AG08396 (cell line): ENCODE data around the gene PCDHGB2.
A peak's percentile ranks its signal among the peaks of the same experiment; 100 is the strongest.
"Not testable (repeated sequence)": the region's sequence is repeated elsewhere in the genome, so short reads cannot be mapped to it uniquely, and the experiment has no call there.

Experiments
- DNase-seq: peaks from one replicate; pipeline ENCODE4 v3.0.0; 2012; ENCODE audit warnings: low spot score, mixed read lengths

Gene PCDHGB2

DNA sequence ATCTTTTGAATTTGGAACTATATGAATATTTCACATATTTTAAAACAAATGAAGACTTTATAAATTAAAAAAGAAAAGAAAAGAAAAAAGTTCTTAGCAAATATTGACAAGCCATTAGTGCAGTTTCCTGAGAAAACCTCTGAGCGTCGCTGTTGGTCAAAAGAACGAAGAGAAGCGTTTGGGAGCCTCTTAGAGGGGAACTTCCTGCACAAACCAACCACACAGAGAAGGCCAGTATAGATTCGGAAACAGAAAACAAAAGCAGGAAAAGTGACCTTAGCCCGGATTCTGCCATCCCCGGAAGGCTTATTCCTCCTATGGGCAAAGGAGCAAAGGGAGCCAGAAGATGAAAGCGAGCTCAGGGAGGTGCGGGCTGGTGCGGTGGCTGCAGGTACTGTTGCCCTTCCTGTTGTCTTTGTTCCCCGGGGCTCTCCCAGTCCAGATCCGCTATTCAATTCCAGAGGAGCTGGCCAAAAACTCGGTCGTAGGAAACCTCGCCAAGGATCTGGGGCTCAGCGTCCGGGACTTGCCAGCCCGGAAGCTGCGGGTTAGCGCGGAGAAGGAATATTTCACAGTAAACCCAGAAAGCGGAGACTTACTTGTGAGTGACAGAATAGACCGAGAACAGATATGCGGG is at the start of gene PCDHGB2:
TSS of gene PCDHGB2 (plus strand) at position 205 of the 637 bp plus-strand sequence. CDS start at position 347, 142 bp downstream.
- peak; percentile 67 for DNase-seq

DNA sequence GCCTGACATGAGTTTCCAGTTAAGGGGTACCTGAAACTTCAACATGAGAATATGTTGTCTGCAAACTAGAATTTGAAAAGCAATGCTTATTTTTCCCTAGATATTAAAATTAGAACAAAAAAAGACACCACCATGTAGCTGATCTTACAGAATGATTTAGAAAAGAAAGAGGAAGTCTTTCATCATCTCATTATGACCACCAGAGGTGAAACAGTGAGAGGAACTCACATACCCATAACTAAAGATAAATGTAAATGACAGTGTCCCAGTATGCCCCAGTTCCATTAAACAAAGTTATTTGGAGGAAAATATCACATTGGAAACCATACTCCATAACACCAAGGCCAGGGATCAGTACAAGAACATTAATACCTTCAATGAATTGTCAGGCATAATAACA is 46.1 kb upstream of the PCDHGB2 start:
- DNase-seq, result no peak

DNA sequence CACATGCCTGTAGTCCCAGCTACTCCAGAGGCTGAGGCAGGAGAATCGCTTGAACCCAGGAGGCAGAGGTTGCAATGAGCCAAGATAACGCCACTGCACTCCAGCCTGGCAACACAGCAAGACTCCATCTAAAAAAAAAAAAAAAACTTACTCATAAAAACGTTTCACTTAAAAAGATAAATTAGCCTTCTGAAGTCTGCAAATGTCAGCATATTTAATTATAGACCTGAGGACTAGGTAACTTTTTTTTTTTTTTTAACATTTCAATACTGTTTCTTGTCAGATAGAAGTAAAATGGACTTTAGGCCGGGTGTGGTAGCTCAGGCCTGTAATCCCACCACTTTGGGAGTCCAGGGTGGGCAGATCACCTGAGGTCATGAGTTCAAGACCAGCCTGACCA is 42.8 kb upstream of the PCDHGB2 start:
- not testable (repeated sequence) for DNase-seq

DNA sequence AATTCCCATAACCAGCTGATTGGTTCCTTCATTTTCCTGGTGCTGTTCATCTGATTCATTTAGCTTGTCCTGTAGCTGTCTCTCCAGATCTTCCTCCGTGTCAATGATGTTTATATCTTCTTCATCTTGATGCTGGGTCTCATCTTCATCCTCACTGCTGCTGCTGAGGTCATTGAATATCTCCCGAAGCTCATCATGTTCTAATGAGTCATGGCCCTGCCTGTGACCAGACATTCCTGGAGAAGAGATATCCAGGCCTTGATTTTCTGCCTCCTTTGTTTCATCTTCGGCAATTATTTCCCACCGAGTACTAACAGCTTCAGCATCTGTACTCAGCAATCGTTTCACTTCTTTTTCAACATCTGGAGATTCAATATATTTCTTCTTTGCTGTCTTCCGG is 40.6 kb upstream of the PCDHGB2 start:
- DNase-seq, result no peak

DNA sequence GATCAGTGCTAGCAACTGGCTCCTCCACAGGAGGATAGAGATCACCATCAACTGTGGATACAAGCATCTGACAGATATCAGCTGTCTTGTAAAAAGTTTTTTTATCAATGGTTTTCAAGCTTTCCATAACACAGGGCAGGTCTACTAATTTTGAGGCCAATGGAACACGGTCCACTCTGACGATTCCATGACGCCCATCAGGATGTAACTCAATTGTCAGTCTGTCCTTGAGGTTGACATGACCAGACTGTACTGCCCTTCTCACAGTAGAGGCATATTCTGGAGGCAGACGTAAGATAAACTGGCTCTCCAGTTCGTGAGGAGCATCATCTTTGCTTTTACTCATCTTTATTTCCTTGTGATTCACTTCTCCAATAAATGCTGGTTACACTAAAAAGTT is 40.1 kb upstream of the PCDHGB2 start:
- no peak for DNase-seq

DNA sequence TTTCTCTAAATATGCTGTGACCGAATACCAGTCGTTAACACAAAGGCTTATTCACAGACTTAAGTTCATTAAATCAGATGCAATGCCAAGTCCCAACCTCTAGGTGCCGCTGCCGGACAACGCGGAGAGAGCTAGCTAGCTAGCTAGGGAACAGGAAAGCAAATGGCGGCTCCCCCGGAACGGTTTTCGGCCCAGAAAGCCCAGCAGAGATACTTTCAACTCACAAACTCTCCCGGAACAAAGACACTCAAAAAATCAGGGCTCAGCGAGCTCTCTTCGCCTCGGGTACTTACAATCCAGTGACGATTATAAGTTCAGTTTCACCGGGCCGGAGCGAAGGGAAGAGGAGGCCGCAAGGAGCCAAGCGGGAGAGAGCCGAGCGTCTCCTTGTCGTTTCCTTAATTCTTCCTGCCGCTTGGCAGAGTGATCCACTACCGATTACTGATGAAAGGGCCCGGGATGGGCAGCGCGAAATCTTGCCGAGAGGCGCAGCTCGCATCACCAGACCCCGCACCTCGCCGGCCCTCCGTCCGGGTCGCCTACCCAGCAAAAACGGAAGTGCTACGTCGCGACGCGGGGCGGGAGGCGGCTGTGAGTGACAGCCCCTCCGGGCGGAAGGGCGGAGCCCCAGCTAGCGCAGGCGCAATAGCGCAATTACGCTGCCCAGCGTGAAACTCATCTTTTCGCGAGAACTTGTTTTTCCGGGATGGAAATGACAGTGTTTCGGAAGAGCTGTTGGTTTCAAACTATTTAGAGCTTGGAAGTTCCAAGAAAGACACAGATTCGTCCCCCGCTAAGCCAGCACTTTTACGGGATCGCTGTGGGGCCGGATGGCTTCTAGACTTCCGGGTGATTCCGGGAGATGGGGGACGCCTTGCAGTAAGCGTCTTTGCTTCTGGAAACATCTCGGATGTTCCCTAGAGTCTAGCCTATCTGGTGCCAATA is 39.3 kb upstream of the PCDHGB2 start, which contains the start of gene TAF7:
TSS of gene TAF7 (minus strand) at position 560 of the 945 bp plus-strand sequence. CDS start 740 bp downstream, outside the sequence.
- DNase-seq, result peak; percentile 97

DNA sequence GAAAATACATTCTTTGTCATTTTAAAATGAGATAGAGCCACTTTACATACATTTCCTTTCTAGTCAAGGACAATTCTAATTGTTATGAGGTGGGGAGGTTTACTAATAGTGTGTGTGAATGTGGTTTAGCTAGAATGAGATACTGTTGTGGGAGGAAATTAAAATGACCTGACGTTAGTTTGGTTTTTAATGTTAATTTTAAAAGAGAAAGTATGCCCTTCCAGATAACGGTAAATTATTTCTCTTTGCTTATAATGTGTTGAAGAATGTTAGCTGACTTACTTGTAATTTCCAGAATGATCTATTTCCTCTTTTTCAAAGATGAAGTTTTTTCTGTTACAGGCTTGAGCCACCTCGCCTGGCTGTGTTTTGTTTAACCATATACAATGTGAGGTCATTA is 37.5 kb upstream of the PCDHGB2 start:
- DNase-seq, result no peak

DNA sequence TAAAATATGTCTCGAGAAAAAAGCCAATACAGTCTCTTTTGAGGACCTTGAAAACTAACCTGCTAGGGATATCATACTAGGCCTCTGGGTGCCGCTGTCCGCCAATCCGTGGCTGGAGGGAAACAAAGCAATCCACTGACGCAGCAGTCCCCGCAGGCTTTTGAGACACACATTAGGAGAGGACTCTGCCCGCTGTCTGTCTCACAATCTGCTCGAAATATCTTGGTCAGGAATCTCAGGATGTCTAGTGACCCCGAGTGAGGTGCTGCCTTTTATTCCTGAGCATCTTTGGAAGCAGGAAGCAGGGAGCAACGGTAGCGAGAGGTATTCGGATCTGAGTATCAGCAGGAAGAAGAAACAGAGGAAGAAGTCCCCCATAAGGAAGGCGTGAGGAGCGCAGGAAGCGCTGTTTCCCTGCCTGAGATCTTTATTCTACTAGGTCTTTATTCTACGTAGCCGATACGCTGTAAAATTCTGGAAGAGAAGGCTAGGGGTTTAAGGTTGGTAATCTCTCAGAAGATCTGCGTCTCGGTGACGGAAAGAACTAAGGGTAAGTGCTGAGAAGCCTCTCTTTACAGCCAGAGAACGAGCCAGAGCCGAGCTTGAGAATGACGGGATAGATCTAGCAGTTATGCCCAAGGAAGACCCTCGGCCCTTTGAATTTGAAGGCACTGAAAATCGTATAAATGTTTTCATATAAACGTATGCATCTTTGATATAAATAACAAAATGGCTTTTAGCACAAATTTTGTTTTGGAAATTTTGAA is 33.5 kb upstream of the PCDHGB2 start:
- peak; percentile 83 for DNase-seq

DNA sequence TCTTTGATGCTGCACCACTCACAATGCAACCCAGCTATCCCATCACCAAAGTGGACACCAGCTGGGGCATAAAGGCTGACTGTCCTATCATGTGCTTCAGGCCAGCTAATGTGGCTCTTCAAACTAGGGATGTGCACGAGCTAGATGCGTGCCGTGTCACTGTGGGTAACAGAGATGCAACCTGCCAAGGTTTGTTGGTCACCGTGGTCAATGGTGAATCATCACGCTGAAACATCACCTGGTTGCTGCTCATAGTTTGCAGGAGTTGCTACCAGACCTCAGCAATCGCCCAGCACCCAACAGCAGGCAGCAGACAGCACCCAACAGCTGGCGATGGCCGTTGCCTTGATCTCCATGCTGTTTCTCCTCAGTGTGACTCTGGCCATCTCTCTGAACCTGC is 31.6 kb upstream of the PCDHGB2 start:
- DNase-seq, result no peak

DNA sequence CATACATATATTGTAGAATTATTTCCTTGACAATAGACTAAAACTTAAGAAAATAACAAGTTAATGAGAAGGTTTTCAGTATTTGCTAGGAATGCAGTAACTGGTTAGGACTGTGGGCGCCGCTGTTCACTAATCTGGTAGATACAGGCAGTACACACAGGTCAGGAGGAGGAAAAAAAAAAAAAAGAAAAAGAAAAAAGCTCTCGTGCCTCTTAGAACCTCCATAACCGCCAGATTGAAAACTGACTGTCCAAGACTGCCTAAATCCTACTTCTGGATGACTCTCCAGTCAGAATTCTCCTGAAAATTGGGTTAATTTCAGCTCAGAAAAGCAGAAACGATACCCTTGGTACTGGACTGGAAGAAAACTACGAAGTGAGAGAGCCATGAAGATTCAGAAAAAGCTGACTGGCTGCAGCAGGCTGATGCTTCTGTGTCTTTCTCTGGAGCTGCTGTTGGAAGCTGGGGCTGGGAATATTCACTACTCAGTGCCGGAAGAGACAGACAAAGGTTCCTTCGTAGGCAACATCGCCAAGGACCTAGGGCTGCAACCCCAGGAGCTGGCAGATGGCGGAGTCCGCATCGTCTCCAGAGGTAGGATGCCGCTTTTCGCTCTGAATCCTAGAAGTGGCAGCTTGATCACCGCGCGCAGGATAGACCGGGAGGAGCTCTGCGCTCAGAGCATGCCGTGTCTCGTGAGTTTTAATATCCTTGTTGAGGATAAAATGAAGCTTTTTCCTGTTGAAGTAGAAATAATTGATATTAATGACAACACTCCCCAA is 29.3 kb upstream of the PCDHGB2 start, which contains the start of gene PCDHGA1:
TSS of gene PCDHGA1 (plus strand) at position 216 of the 782 bp plus-strand sequence.
- peak; percentile 67 for DNase-seq

DNA sequence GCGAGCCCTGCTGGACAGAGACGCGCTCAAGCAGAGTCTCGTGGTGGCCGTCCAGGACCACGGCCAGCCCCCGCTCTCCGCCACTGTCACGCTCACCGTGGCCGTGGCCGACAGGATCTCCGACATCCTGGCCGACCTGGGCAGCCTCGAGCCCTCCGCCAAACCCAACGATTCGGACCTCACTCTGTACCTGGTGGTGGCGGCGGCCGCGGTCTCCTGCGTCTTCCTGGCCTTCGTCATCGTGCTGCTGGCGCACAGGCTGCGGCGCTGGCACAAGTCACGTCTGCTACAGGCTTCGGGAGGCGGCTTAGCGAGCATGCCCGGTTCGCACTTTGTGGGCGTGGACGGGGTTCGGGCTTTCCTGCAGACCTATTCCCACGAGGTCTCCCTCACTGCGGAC is 27.2 kb upstream of the PCDHGB2 start:
- not testable (repeated sequence) for DNase-seq

DNA sequence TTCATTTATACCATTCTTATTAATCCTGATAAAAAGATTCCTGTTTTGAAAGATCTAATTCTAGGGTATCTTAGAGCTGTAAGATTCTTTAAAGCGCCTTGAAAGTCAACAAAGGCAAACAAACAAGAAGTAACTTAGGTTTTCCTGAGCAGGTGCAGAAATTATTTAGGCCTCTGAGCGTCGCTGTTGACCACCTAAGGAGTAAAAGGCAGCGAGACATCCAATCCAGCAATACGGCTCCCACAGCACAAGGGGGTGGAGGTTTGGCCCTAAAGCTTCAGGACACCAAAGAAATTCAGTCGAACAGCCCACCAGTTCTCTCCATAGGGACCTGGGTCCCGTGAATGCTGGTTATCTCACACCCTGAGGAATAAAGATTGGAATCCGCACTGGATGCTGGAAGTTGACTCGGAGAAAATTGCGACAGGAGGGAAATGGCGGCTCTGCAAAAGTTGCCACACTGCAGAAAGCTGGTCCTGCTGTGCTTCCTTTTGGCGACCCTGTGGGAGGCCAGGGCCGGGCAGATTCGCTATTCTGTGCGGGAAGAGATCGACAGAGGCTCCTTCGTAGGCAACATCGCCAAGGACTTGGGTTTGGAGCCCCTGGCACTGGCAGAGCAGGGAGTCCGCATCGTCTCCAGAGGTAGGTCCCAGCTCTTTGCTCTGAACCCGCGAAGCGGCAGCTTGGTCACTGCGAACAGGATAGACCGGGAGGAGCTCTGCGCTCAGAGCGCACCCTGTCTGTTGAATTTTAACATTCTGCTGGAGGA is 21.1 kb upstream of the PCDHGB2 start, which contains the start of gene PCDHGA2:
TSS of gene PCDHGA2 (plus strand) at position 223 of the 769 bp plus-strand sequence.
- DNase-seq, result peak; percentile 74

DNA sequence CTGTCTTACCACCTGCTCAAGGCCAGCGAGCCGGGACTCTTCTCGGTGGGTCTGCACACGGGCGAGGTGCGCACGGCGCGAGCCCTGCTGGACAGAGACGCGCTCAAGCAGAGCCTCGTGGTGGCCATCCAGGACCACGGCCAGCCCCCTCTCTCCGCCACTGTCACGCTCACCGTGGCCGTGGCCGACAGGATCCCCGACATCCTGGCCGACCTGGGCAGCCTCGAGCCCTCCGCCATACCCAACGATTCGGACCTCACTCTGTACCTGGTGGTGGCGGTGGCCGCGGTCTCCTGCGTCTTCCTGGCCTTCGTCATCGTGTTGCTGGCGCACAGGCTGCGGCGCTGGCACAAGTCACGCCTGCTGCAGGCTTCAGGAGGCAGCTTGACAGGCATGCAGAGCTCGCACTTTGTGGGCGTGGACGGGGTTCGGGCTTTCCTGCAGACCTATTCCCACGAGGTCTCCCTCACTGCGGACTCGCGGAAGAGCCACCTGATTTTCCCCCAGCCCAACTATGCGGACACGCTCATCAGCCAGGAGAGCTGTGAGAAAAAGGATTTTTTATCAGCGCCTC is 18.9 kb upstream of the PCDHGB2 start:
- not testable (repeated sequence) for DNase-seq

DNA sequence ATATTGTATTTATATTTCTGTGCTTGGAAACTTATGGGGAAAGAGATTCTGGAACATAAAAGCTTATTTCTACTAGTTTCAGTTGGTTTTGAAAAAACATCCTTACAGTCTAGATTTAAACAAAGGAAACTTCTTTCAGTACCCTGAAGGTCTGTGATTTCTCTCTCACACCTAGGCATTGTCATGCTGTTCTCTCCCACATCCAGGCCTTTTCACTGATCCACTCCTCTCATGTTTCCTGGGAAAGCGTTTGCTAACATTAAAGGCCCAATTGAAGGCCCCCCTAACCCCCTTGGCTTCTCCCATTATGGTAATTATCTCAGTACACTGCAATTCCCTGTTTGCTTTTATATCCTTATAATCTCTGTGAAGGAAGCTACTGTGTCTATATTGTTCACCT is 17.0 kb upstream of the PCDHGB2 start:
- no peak for DNase-seq

DNA sequence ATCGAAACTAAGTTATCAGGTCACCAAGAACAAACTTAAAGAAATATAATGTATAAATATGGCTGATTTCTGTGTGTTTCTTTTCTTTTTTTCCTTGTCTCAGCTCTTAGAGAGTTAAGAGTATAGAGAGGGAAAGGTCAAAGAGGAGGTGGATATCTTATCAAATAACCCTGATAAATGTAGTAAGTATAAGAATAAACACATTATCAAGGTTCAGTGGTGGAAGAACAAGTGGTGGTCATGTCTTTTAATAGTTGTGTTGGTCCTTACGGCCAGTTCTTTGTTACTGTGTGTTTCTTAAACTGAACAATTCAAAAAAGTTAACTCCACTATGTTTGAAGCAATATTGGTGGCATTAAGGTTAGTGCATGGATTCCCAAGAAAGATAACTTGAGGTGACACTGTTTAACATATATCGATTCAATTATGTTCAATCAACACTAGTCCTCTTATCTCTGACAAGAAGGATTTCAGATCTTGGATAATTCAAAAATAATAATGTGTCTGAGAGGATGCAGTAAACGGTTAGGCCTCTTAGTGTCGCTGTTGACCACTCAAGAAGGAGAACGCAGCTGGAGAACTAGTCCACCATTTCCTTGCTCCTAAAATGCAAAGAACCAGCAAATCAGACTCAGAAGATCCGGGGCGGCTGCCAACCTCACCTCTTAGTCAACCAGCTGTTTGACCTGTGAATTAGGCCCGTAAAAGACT is 16.4 kb upstream of the PCDHGB2 start, which contains the start of gene PCDHGA3:
TSS of gene PCDHGA3 (plus strand) at position 588 of the 711 bp plus-strand sequence. CDS start 205 bp downstream, outside the sequence.
- DNase-seq, result peak; percentile 67

DNA sequence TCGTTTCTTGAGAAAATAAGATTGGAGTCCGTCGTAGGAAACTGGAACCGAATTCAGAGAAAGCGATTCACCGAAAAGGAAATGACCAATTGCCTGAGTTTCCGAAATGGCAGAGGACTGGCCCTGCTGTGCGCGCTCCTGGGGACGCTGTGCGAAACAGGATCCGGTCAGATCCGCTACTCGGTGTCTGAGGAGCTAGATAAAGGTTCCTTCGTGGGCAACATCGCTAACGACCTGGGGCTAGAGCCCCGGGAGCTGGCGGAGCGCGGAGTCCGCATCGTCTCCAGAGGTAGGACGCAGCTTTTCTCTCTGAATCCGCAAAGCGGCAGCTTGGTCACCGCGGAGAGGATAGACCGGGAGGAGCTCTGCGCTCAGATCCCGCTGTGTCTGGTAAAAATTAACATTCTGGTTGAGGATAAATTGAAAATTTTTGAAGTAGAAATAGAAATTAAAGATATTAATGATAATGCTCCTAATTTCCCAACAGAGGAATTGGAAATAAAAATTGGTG is 15.8 kb upstream of the PCDHGB2 start:
- no peak for DNase-seq

DNA sequence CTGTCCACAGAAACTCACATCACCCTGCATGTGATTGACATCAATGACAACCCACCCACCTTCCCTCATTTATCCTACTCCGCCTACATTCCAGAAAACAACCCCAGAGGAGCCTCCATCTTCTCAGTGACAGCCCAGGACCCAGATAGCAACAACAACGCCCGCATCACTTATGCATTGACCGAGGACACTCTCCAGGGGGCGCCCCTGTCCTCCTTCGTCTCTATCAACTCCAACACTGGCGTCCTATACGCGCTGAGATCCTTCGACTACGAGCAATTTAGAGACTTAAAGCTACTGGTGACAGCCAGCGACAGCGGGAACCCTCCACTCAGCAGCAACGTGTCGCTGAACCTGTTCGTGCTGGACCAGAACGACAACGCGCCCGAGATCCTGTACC is 14.5 kb upstream of the PCDHGB2 start:
- no peak for DNase-seq

DNA sequence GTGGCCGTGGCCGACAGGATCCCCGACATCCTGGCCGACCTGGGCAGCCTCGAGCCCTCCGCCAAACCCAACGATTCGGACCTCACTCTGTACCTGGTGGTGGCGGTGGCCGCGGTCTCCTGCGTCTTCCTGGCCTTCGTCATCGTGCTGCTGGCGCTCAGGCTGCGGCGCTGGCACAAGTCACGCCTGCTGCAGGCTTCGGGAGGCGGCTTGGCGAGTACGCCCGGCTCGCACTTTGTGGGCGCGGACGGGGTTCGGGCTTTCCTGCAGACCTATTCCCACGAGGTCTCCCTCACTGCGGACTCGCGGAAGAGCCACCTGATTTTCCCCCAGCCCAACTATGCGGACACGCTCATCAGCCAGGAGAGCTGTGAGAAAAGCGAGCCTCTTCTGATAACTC is 13.8 kb upstream of the PCDHGB2 start:
- DNase-seq, result not testable (repeated sequence)
